GM18508 (cell line): ENCODE results near the gene RBSN.
"Not testable (repeated sequence)": the region's sequence is repeated elsewhere in the genome, so short reads cannot be mapped to it uniquely, and the experiment has no call there.

Source experiments
- ATAC-seq: cut with Tn5 transposase; IDR thresholded peaks from one replicate; pipeline ENCODE4 v1.9.1; 2021; ENCODE audit warnings: moderate number of reproducible peaks; ENCODE audit not compliant: insufficient read depth, unreplicated experiment

The RBSN gene

GRCh38 chr3:15098503-15099363 is at the start of gene RBSN:
RBSN (minus strand) TSS chr3:15099148; CDS start chr3:15096120, 3,028 bp downstream.
- no peak for ATAC-seq

- ATAC-seq = no peak
Measured at GRCh38 chr3:15148614-15149013, 49.7 kb upstream of the RBSN start.

- not testable (repeated sequence) for ATAC-seq
Measured at GRCh38 chr3:15136885-15137284, 37.9 kb upstream of the RBSN start.

GRCh38 chr3:15134968-15135367 is 36.0 kb upstream of the RBSN start:
- ATAC-seq = not testable (repeated sequence)

- not testable (repeated sequence) for ATAC-seq
Measured at GRCh38 chr3:15128403-15128802, 29.5 kb upstream of the RBSN start.

GRCh38 chr3:15126975-15127374 is 28.0 kb upstream of the RBSN start:
- not testable (repeated sequence) for ATAC-seq

GRCh38 chr3:15122398-15122797 is 23.4 kb upstream of the RBSN start:
- no peak for ATAC-seq

- ATAC-seq = no peak
Measured at GRCh38 chr3:15121936-15122335, 23.0 kb upstream of the RBSN start.

GRCh38 chr3:15120986-15121385 is 22.0 kb upstream of the RBSN start:
- ATAC-seq = no peak

GRCh38 chr3:15117011-15117410 is 18.1 kb upstream of the RBSN start:
- no peak for ATAC-seq

GRCh38 chr3:15116032-15116669 is 17.2 kb upstream of the RBSN start:
- no peak for ATAC-seq

- no peak for ATAC-seq
Measured at GRCh38 chr3:15114466-15115358, 15.8 kb upstream of the RBSN start.

GRCh38 chr3:15113884-15114283 is 14.9 kb upstream of the RBSN start:
- no peak for ATAC-seq

GRCh38 chr3:15113471-15113870 is 14.5 kb upstream of the RBSN start:
- ATAC-seq = no peak

- ATAC-seq = no peak
Measured at GRCh38 chr3:15112011-15112410, 13.1 kb upstream of the RBSN start.

- no peak for ATAC-seq
Measured at GRCh38 chr3:15110206-15110605, 11.3 kb upstream of the RBSN start.

GRCh38 chr3:15108869-15109268 is 9.9 kb upstream of the RBSN start:
- no peak for ATAC-seq

- ATAC-seq = peak; percentile 58
Measured at GRCh38 chr3:15108082-15108545, 9.2 kb upstream of the RBSN start.

GRCh38 chr3:15107075-15107947 is 8.4 kb upstream of the RBSN start:
- ATAC-seq = no peak

GRCh38 chr3:15102836-15103235 is 3.9 kb upstream of the RBSN start:
- ATAC-seq = no peak
